H9 (cell line): ENCODE results near the gene RGP1. TPM values are rescaled to one million over a fixed set of nuclear protein-coding genes. Genes with fewer than 3 reads are reported as not detected.

ENCODE experiments used
- DNase-seq: peaks from one replicate; pipeline ENCODE4 v3.0.0-alpha.2; 2017
- H2AFZ ChIP-seq: one replicate; pipeline ENCODE4 v1.6.1; 2013; ENCODE audit warnings: mild to moderate bottlenecking, low read length, control low read depth, moderate library complexity
- H2AK5ac ChIP-seq: 2 replicates; pipeline ENCODE4 v1.6.1; 2013; ENCODE audit warnings: low read length, control low read depth, mixed read lengths; ENCODE audit not compliant: insufficient read length
- H2BK120ac ChIP-seq: one replicate; pipeline ENCODE4 v1.6.1; 2013; ENCODE audit warnings: low read depth, mild to moderate bottlenecking, low read length, control low read depth, inconsistent platforms; ENCODE audit not compliant: poor library complexity, severe bottlenecking
- H2BK12ac ChIP-seq: 2 replicates; pipeline ENCODE4 v1.6.1; 2013; ENCODE audit warnings: low read length, control low read depth, mixed read lengths, low read depth; ENCODE audit not compliant: insufficient read length
- H2BK15ac ChIP-seq: 2 replicates; pipeline ENCODE4 v1.6.1; 2013; ENCODE audit warnings: low read depth, low read length, control low read depth
- H2BK20ac ChIP-seq: one replicate; pipeline ENCODE4 v1.6.1; 2013; ENCODE audit warnings: low read depth, mild to moderate bottlenecking, low read length, control low read depth, inconsistent platforms; ENCODE audit not compliant: poor library complexity, severe bottlenecking
- H2BK5ac ChIP-seq: 2 replicates; pipeline ENCODE4 v1.6.1; 2013; ENCODE audit warnings: low read length, control low read depth, mixed read lengths; ENCODE audit not compliant: insufficient read length
- H3K14ac ChIP-seq: 2 replicates; pipeline ENCODE4 v1.6.1; 2013; ENCODE audit warnings: low read length, control low read depth; ENCODE audit not compliant: insufficient read depth
- H3K18ac ChIP-seq: 2 replicates; pipeline ENCODE4 v1.6.1; 2013; ENCODE audit warnings: low read depth, mild to moderate bottlenecking, mixed read lengths, low read length, control low read depth; ENCODE audit not compliant: insufficient read length
- H3K23ac ChIP-seq: 2 replicates; pipeline ENCODE4 v1.6.1; 2013; ENCODE audit warnings: low read length, control low read depth, mixed read lengths, low read depth; ENCODE audit not compliant: insufficient read length
- H3K23me2 ChIP-seq: 2 replicates; pipeline ENCODE4 v1.6.1; 2013; ENCODE audit warnings: low read depth, mild to moderate bottlenecking, mixed read lengths, low read length, control low read depth; ENCODE audit not compliant: insufficient read length, poor library complexity, severe bottlenecking
- H3K27ac ChIP-seq: 2 replicates; pipeline ENCODE4 v1.5.1; 2013; ENCODE audit warnings: low read length, control low read depth, mixed read lengths, low read depth; ENCODE audit not compliant: insufficient read length
- H3K27me3 ChIP-seq: 2 replicates; pipeline ENCODE4 v1.6.1; 2013; ENCODE audit warnings: low read length, control low read depth, inconsistent platforms; ENCODE audit not compliant: insufficient read depth
- H3K4ac ChIP-seq: 2 replicates; pipeline ENCODE4 v1.6.1; 2013; ENCODE audit warnings: low read depth, mild to moderate bottlenecking, control low read depth, inconsistent platforms, low read length, moderate library complexity
- H3K4me1 ChIP-seq: 2 replicates; pipeline ENCODE4 v1.6.1; 2013; ENCODE audit warnings: low read length, control low read depth, inconsistent platforms; ENCODE audit not compliant: insufficient read depth
- H3K4me2 ChIP-seq: 2 replicates; pipeline ENCODE4 v1.6.1; 2013; ENCODE audit warnings: low read length, control low read depth, mixed read lengths; ENCODE audit not compliant: insufficient read length, insufficient read depth
- H3K56ac ChIP-seq: 2 replicates; pipeline ENCODE4 v1.6.1; 2013; ENCODE audit warnings: low read depth, mild to moderate bottlenecking, mixed read lengths, low read length, control low read depth; ENCODE audit not compliant: insufficient read length
- H3K79me1 ChIP-seq: 2 replicates; pipeline ENCODE4 v1.6.1; 2013; ENCODE audit warnings: low read depth, mild to moderate bottlenecking, moderate library complexity, low read length, control low read depth, inconsistent platforms; ENCODE audit not compliant: insufficient read depth, poor library complexity, severe bottlenecking
- H3K79me2 ChIP-seq: 2 replicates; pipeline ENCODE4 v1.6.1; 2013; ENCODE audit warnings: low read length, control low read depth, inconsistent platforms; ENCODE audit not compliant: insufficient read depth
- H3K9ac ChIP-seq: 2 replicates; pipeline ENCODE4 v1.6.1; 2013; ENCODE audit warnings: low read length, control low read depth, mixed read lengths; ENCODE audit not compliant: insufficient read length; ENCODE audit errors: extremely low read depth
- H3K9me3 ChIP-seq: one replicate; pipeline ENCODE4 v1.6.1; 2013; ENCODE audit warnings: low read depth, low read length, inconsistent platforms; ENCODE audit not compliant: control insufficient read depth
- H3T11ph ChIP-seq: one replicate; pipeline ENCODE4 v1.6.1; 2013; ENCODE audit warnings: mild to moderate bottlenecking, low read length, control low read depth, inconsistent platforms
- H4K20me1 ChIP-seq: one replicate; pipeline ENCODE4 v1.6.1; 2013; ENCODE audit not compliant: control insufficient read depth, insufficient read length, insufficient read depth
- H4K5ac ChIP-seq: 2 replicates; pipeline ENCODE4 v1.6.1; 2013; ENCODE audit warnings: low read depth, mild to moderate bottlenecking, mixed read lengths, low read length, control low read depth; ENCODE audit not compliant: insufficient read length
- H4K8ac ChIP-seq: replicated peaks from 2 replicates; pipeline ENCODE4 v1.6.1; 2013; ENCODE audit warnings: low read length, control low read depth, mixed read lengths, low read depth; ENCODE audit not compliant: insufficient read length
- H4K91ac ChIP-seq: 2 replicates; pipeline ENCODE4 v1.6.1; 2013; ENCODE audit warnings: low read depth, mild to moderate bottlenecking, moderate library complexity, mixed read lengths, low read length, control low read depth; ENCODE audit not compliant: insufficient read length
- H3K27ac Mint-ChIP-seq, 3 experiments: 2 replicates in 2 of 3; 3 replicates in 1 of 3; pipeline ENCODE4 v1.8.0; 2020 to 2021; ENCODE audit warnings: mixed read lengths in 3 of 3, mild to moderate bottlenecking in 1 of 3, moderate library complexity in 1 of 3
- H3K27me3 Mint-ChIP-seq: 2 replicates; pipeline ENCODE4 v1.8.0; 2021; ENCODE audit warnings: low read depth, mild to moderate bottlenecking, moderate library complexity, mixed read lengths
- H3K36me3 Mint-ChIP-seq, 3 experiments: 2 replicates in 2 of 3; 3 replicates in 1 of 3; pipeline ENCODE4 v1.8.0; 2020 to 2021; ENCODE audit warnings: low read depth in 3 of 3, mixed read lengths in 3 of 3; ENCODE audit not compliant: insufficient read depth in 1 of 3
- H3K4me1 Mint-ChIP-seq, 2 experiments: 2 replicates each; pipeline ENCODE4 v1.8.0; 2020; ENCODE audit warnings: mixed read lengths in 2 of 2
- H3K4me3 Mint-ChIP-seq, 2 experiments: 2 replicates in 1 of 2; 3 replicates in 1 of 2; pipeline ENCODE4 v1.8.0; 2020 to 2021; ENCODE audit warnings: mild to moderate bottlenecking in 2 of 2, mixed read lengths in 2 of 2, moderate library complexity in 1 of 2
- H3K9me3 Mint-ChIP-seq, 2 experiments: 2 replicates in 1 of 2; 3 replicates in 1 of 2; pipeline ENCODE4 v1.8.0; 2020; ENCODE audit warnings: mild to moderate bottlenecking in 2 of 2, mixed read lengths in 2 of 2, moderate library complexity in 1 of 2
- CTCF ChIP-seq: fragments of 200-600 bp; sonication (generic); conservative IDR thresholded peaks from 3 replicates; pipeline ENCODE4 v1.8.0; 2021; ENCODE audit warnings: antibody characterized with exemption, mild to moderate bottlenecking
- WGBS: extraction: QIAGEN DNeasy Blood & Tissue Kit; methylation state at CpG from one replicate; pipeline ENCODE4 v1.1.7; 2013; ENCODE audit warnings: missing lambda C conversion rate, low lambda C conversion rate, mixed read lengths; ENCODE audit not compliant: insufficient read length; ENCODE audit errors: extremely low coverage; 5-methylcytosine and 5-hydroxymethylcytosine counted together
- total RNA-seq: library from RNA; stranded (reverse); gene quantifications from 2 replicates; pipeline ENCODE4 v1.2.1, GENCODE V29; 2021

The RGP1 gene
- total RNA-seq, 1 experiment from 2014 or later, result 25.7 TPM

GRCh38 chr9:35736201-35736633 lies 12.9 kb upstream of the RGP1 start:
- no peak overlapping the region for H2AFZ ChIP-seq
- H3K4me1 ChIP-seq, result no peaks in the 10 kb centered on the region
- no peak overlapping the region for H3T11ph ChIP-seq
- no peak overlapping the region for H2BK12ac ChIP-seq
- H3K27ac ChIP-seq, result no peak overlapping the region
- H2BK15ac ChIP-seq, result no peak overlapping the region
- no peak overlapping the region for H3K14ac ChIP-seq
- H4K91ac ChIP-seq, result no peak overlapping the region
- TF ChIP-seq CTCF, result peak; percentile 82
- H4K20me1 ChIP-seq, result no peaks in the 10 kb centered on the region
- peak overlapping the region in 1 of 3 experiments; percentile 75; a peak in 1 of 7 replicates for H3K27ac Mint-ChIP-seq
- no peaks in the 10 kb centered on the region for H3K79me1 ChIP-seq
- H4K8ac ChIP-seq, result no peak overlapping the region
- DNase-seq, result peak; percentile 85
- H3K18ac ChIP-seq, result no peak overlapping the region
- H4K5ac ChIP-seq, result no peak overlapping the region
- peaks cover 7% of the 10 kb centered on the region for H3K23me2 ChIP-seq
- H3K4ac ChIP-seq, result no peak overlapping the region
- H3K27me3 ChIP-seq, result no peaks in the 10 kb centered on the region
- H3K23ac ChIP-seq, result no peak overlapping the region
- WGBS, result no CpG with 5 or more reads among the region's 5 CpGs
- H2AK5ac ChIP-seq, result no peak overlapping the region
- H3K9me3 ChIP-seq, result no peaks in the 10 kb centered on the region
- no peak overlapping the region for H3K4me2 ChIP-seq
- H2BK5ac ChIP-seq, result no peak overlapping the region
- H3K4me1 Mint-ChIP-seq, result peaks cover 12 to 14% of the 10 kb centered on the region in 2 experiments
- no peak overlapping the region for H3K56ac ChIP-seq
- no peak overlapping the region for H2BK20ac ChIP-seq
- H3K9ac ChIP-seq, result no peak overlapping the region
- H3K27me3 Mint-ChIP-seq, result no peaks in the 10 kb centered on the region; the same call in 1 of the 2 replicates
- H3K9me3 Mint-ChIP-seq, result no peaks in the 10 kb centered on the region
- no peak overlapping the region for H3K4me3 Mint-ChIP-seq
- no peak overlapping the region for H2BK120ac ChIP-seq
- H3K79me2 ChIP-seq, result no peaks in the 10 kb centered on the region
- peaks cover 30 to 68% (median 62%) of the 10 kb centered on the region in 3 experiments; a peak in 6 of 7 replicates for H3K36me3 Mint-ChIP-seq
